H1 (cell line): ENCODE results near the gene RPTOR. TPM values are rescaled to one million over a fixed set of nuclear protein-coding genes. Genes with fewer than 3 reads are reported as not detected.

Experiments used
- CTCF ChIA-PET: fragments of 300-600 bp; sonication (Branson Sonifier 250); formaldehyde crosslinking; loops from one replicate; lab custom pipeline; 2021; ENCODE audit not compliant: partially characterized antibody; lab: Charles Lee
- POLR2A ChIA-PET: fragments of 300-600 bp; sonication (Branson Sonifier 250); formaldehyde crosslinking; loops from one replicate; lab custom pipeline; 2021; ENCODE audit warnings: inconsistent platforms; ENCODE audit not compliant: partially characterized antibody; lab: Charles Lee
- DNase-seq, 2 experiments: peaks; one replicate each; pipeline versions ENCODE4 v3.0.0 to v3.0.0-alpha.2; 2010 to 2022; ENCODE audit warnings: low spot score in 2 of 2, low read depth in 1 of 2, mixed read lengths in 1 of 2
- FAIRE-seq: peaks from 2 replicates; lab custom pipeline; 2011; peaks lifted over from hg19 to GRCh38; lab: Jason Lieb, UNC
- H2AFZ ChIP-seq: 2 replicates; pipeline ENCODE4 v1.8.1; 2012; ENCODE audit warnings: low read length, inconsistent platforms
- H2AK5ac ChIP-seq: 2 replicates; pipeline ENCODE4 v1.6.1; 2013; ENCODE audit warnings: low read depth, low read length
- H2BK120ac ChIP-seq: replicated peaks from 2 replicates; pipeline ENCODE3; 2013; ENCODE audit warnings: low read depth, low read length, inconsistent platforms
- H2BK12ac ChIP-seq: 2 replicates; pipeline ENCODE4 v1.6.1; 2013; ENCODE audit warnings: low read depth, low read length
- H2BK15ac ChIP-seq: 2 replicates; pipeline ENCODE4 v1.6.1; 2013; ENCODE audit warnings: low read length
- H2BK20ac ChIP-seq: 2 replicates; pipeline ENCODE4 v1.6.1; 2013; ENCODE audit warnings: low read length
- H2BK5ac ChIP-seq: 2 replicates; pipeline ENCODE4 v1.6.1; 2013; ENCODE audit warnings: low read depth, low read length
- H3K14ac ChIP-seq: 2 replicates; pipeline ENCODE4 v1.6.1; 2013; ENCODE audit warnings: inconsistent platforms; ENCODE audit not compliant: insufficient read length
- H3K18ac ChIP-seq: 2 replicates; pipeline ENCODE4 v1.6.1; 2013; ENCODE audit warnings: low read length; ENCODE audit errors: extremely low read depth
- H3K23ac ChIP-seq: 2 replicates; pipeline ENCODE4 v1.6.1; 2013; ENCODE audit warnings: inconsistent platforms; ENCODE audit not compliant: insufficient read length
- H3K23me2 ChIP-seq: 2 replicates; pipeline ENCODE4 v1.6.1; 2013; ENCODE audit warnings: low read depth, low read length
- H3K27ac ChIP-seq: 2 replicates; pipeline ENCODE4 v1.6.1; 2011; ENCODE audit warnings: low read depth, low read length, inconsistent platforms
- H3K27me3 ChIP-seq, 4 experiments: replicated peaks in 1 of 4; 1 replicate in 1 of 4; 2 replicates in 3 of 4; pipeline versions ENCODE4 v1.6.1 to v1.8.1; 2011 to 2013; ENCODE audit warnings: low read length in 3 of 4, mild to moderate bottlenecking in 3 of 4, inconsistent platforms in 2 of 4, mixed read lengths in 2 of 4, moderate library complexity in 1 of 4; ENCODE audit not compliant: control insufficient read depth in 3 of 4, insufficient read depth in 3 of 4; ENCODE audit errors: extremely low read depth in 1 of 4
- H3K36me3 ChIP-seq, 4 experiments: 2 replicates each; pipeline versions ENCODE4 v1.6.1 to v1.8.1; 2011 to 2013; ENCODE audit warnings: mild to moderate bottlenecking in 4 of 4, low read length in 3 of 4, moderate library complexity in 2 of 4, control low read depth in 1 of 4, inconsistent platforms in 1 of 4; ENCODE audit not compliant: insufficient read depth in 4 of 4, control insufficient read depth in 2 of 4
- H3K4ac ChIP-seq: replicated peaks from 2 replicates; pipeline ENCODE3; 2013; ENCODE audit warnings: low read length, low read depth, mixed read lengths, inconsistent platforms; ENCODE audit not compliant: insufficient read length
- H3K4me1 ChIP-seq, 4 experiments: replicated peaks in 1 of 4; 1 replicate in 1 of 4; 2 replicates in 3 of 4; pipeline versions ENCODE4 v1.6.1 to v1.8.1; 2011 to 2013; ENCODE audit warnings: low read length in 3 of 4, inconsistent platforms in 2 of 4, mixed read lengths in 1 of 4; ENCODE audit not compliant: insufficient read depth in 4 of 4, control insufficient read depth in 3 of 4
- H3K4me2 ChIP-seq, 2 experiments: 2 replicates each; pipeline versions ENCODE4 v1.6.1 to v1.8.1; 2011 to 2013; ENCODE audit warnings: low read depth in 2 of 2, low read length in 2 of 2, control low read depth in 1 of 2, inconsistent platforms in 1 of 2, mild to moderate bottlenecking in 1 of 2; ENCODE audit not compliant: insufficient read depth in 1 of 2
- H3K4me3 ChIP-seq, 4 experiments: fragments of 200-600, 300-600 bp in 1 of 4; sonication (generic), shearing (Covaris generic), sonication (Bioruptor Twin) in 1 of 4; 2 replicates each; pipeline versions ENCODE4 v1.5.1 to v1.8.1; 2011 to 2016; ENCODE audit warnings: low read length in 4 of 4, low read depth in 3 of 4, control low read depth in 2 of 4, inconsistent platforms in 2 of 4, mild to moderate bottlenecking in 2 of 4, mixed read lengths in 1 of 4, moderate library complexity in 1 of 4; ENCODE audit not compliant: insufficient read depth in 2 of 4; ENCODE audit errors: extremely low read depth in 1 of 4
- H3K56ac ChIP-seq: replicated peaks from 2 replicates; pipeline ENCODE3; 2013; ENCODE audit warnings: low read depth, mild to moderate bottlenecking, mixed read lengths, low read length, inconsistent platforms; ENCODE audit not compliant: insufficient read length
- H3K79me1 ChIP-seq: 2 replicates; pipeline ENCODE4 v1.6.1; 2013; ENCODE audit warnings: low read depth, low read length, control low read depth
- H3K79me2 ChIP-seq, 2 experiments: 2 replicates each; pipeline versions ENCODE4 v1.6.1 to v1.8.1; 2012 to 2013; ENCODE audit warnings: low read length in 2 of 2, mild to moderate bottlenecking in 2 of 2, inconsistent platforms in 1 of 2; ENCODE audit not compliant: insufficient read depth in 2 of 2, control insufficient read depth in 1 of 2
- H3K9ac ChIP-seq, 4 experiments: replicated peaks in 1 of 4; 1 replicate in 1 of 4; 2 replicates in 3 of 4; pipeline versions ENCODE4 v1.6.1 to v1.8.1; 2011 to 2013; ENCODE audit warnings: low read depth in 3 of 4, low read length in 3 of 4, control low read depth in 2 of 4, mild to moderate bottlenecking in 2 of 4, moderate library complexity in 2 of 4, inconsistent platforms in 1 of 4; ENCODE audit errors: extremely low read depth in 1 of 4
- H3K9me3 ChIP-seq, 2 experiments: 2 replicates each; pipeline versions ENCODE4 v1.6.1 to v1.8.1; 2012 to 2013; ENCODE audit warnings: mild to moderate bottlenecking in 2 of 2, moderate library complexity in 2 of 2, control low read depth in 1 of 2, inconsistent platforms in 1 of 2, low read depth in 1 of 2, low read length in 1 of 2, mixed read lengths in 1 of 2; ENCODE audit not compliant: insufficient read depth in 2 of 2
- H4K20me1 ChIP-seq, 2 experiments: replicated peaks in 1 of 2; 2 replicates each; pipeline versions ENCODE3 to v1.8.1; 2011 to 2013; ENCODE audit warnings: inconsistent platforms in 2 of 2, low read length in 2 of 2, mild to moderate bottlenecking in 1 of 2; ENCODE audit not compliant: insufficient read depth in 2 of 2, control insufficient read depth in 1 of 2
- H4K5ac ChIP-seq: 2 replicates; pipeline ENCODE4 v1.6.1; 2013; ENCODE audit warnings: low read length, low read depth, mixed read lengths, inconsistent platforms; ENCODE audit not compliant: insufficient read length
- H4K8ac ChIP-seq: 2 replicates; pipeline ENCODE4 v1.8.0; 2013; ENCODE audit warnings: mild to moderate bottlenecking, moderate library complexity, low read length, inconsistent platforms; ENCODE audit not compliant: insufficient read depth; ENCODE audit errors: extremely low read depth
- H4K91ac ChIP-seq: replicated peaks from 2 replicates; pipeline ENCODE3; 2013; ENCODE audit warnings: low read length, mixed read lengths, inconsistent platforms; ENCODE audit not compliant: insufficient read length
- GTF2F1 ChIP-seq: IDR thresholded peaks from 2 replicates; pipeline ENCODE4 v1.6.1; 2012; ENCODE audit warnings: low read depth, low read length, improper control_type of control experiment, borderline replicate concordance
- TEAD4 ChIP-seq: IDR thresholded peaks from 2 replicates; pipeline ENCODE4 v1.6.1; 2012; ENCODE audit warnings: low read depth, low read length, inconsistent platforms, mixed read lengths
- WGBS, 2 experiments: shearing (Covaris generic) in 1 of 2; methylation state at CpG; one replicate each; pipeline versions ENCODE4 v1.1.6 to v1.1.7; 2013 to 2015; ENCODE audit warnings: low lambda C conversion rate in 2 of 2, mixed read lengths in 2 of 2, inconsistent platforms in 1 of 2, low coverage in 1 of 2, missing lambda C conversion rate in 1 of 2; ENCODE audit not compliant: insufficient replicate concordance in 2 of 2, insufficient coverage in 1 of 2, insufficient read length in 1 of 2; ENCODE audit errors: extremely low coverage in 1 of 2, missing lambda C conversion rate in 1 of 2; 5-methylcytosine and 5-hydroxymethylcytosine counted together
- polyA plus RNA-seq, 7 experiments: library from polyadenylated mRNA; depleted of rRNA in 3 of 7; stranded (reverse) in 5 of 7; unstranded in 2 of 7; fragments of >200 nt in 5 of 7; fragments of 200-250 nt in 2 of 7; gene quantifications; 1 replicate in 5 of 7; 2 replicates in 1 of 7; 4 replicates in 1 of 7; pipeline versions ENCODE4 v1.2.1 to v1.2.3, GENCODE V29; 2011 to 2013; ENCODE audit warnings: missing spikeins in 2 of 7, mixed read lengths in 2 of 7
- total RNA-seq: library from RNA; stranded (reverse); fragmentation: NEBNext Ultra II Directional; extraction: Animal tissue kit (Norgen Biotek cat#: 25700); gene quantifications from 2 replicates; pipeline ENCODE4 v1.2.1, GENCODE V29; 2021

RPTOR gene
- total and polyA plus RNA-seq, 2 of the 8 experiments (the other 6 are each of a cell fraction or from before 2014, with no cell fraction given), result 6.9 to 28.7 TPM

GRCh38 chr17:80732268-80732667 is 187.6 kb downstream of the RPTOR start:
- Histone ChIP-seq H3K9me3 (no peaks in the 10 kb centered on the region), H4K91ac (no peak overlapping the region), H3K4me2 (no peak overlapping the region), H3K18ac (no peak overlapping the region), H3K27ac (no peak overlapping the region), H3K79me2 (no peaks in the 10 kb centered on the region), H3K23me2 (no peaks in the 10 kb centered on the region), H2AFZ (no peak overlapping the region), H2BK20ac (no peak overlapping the region), H4K20me1 (no peaks in the 10 kb centered on the region), H3K14ac (no peak overlapping the region), H3K36me3 (no peaks in the 10 kb centered on the region; a peak in 1 of 8 replicates), H4K5ac (no peak overlapping the region), H3K23ac (no peak overlapping the region), H2BK12ac (no peak overlapping the region), H2BK15ac (no peak overlapping the region), H3K4me3 (no peak overlapping the region), H3K27me3 (no peaks in the 10 kb centered on the region), H3K56ac (no peak overlapping the region)
- DNase-seq, result no peak
- 77% methylated on average over 7 of the region's 7 CpGs; no CpG with 5 or more reads in 1 of the 2 experiments for WGBS, 2 experiments
- POLR2A ChIA-PET, result no interaction called here
- no peak for TF ChIP-seq GTF2F1
- TF ChIP-seq TEAD4, result peak; percentile 65
- TF ChIP-seq, all 59 proteins: peak for 1
- Histone ChIP-seq H2BK5ac (no peak overlapping the region), H3K9ac (no peak overlapping the region), H3K79me1 (0 out of 2 replicates have a peak, but pooled peaks cover 4% of the 10 kb centered on the region), H4K8ac (no peak overlapping the region), H3K4ac (no peak overlapping the region), H2BK120ac (no peak overlapping the region), H3K4me1 (no peaks in the 10 kb centered on the region), H2AK5ac (no peak overlapping the region)
- CTCF ChIA-PET, result interaction anchor here (0.8 to 2.0 kb wide), 4 partner anchors 10 to 305 kb away, joined by 3 to 5 read pairs (median 4); no protein-coding TSS in a partner anchor
- no peak for FAIRE-seq
